GM13977 (cell line): ENCODE results near the gene SAMSN1.
A peak's percentile ranks its signal among the peaks of the same experiment; 100 is the strongest.

Source experiments
- DNase-seq: peaks from one replicate; pipeline ENCODE4 v3.0.0; 2012; ENCODE audit warnings: low spot score
- CTCF ChIP-seq: IDR thresholded peaks from 2 replicates; pipeline ENCODE4 v1.5.1; 2012; ENCODE audit warnings: mild to moderate bottlenecking, control low read depth; ENCODE audit not compliant: insufficient read depth; ENCODE audit errors: extremely low read depth, missing control alignments
- in situ Hi-C: fragments of 300-500 bp; cut with MboI; formaldehyde crosslinking; loops from one replicate; pipeline ENCODE4 v1.12.0; 2022; ENCODE audit warnings: low sequenced_read_pairs, low pct_unique_long_range_greater_than_20kb, mixed read lengths, inconsistent platforms; ENCODE audit not compliant: unreplicated experiment

The SAMSN1 gene

GRCh38 chr21:14589855-14590563 is 43.9 kb upstream of the SAMSN1 start:
- in situ Hi-C loops, result no loop called here
- TF ChIP-seq CTCF, result no peak
- DNase-seq, result peak; percentile 11

- in situ Hi-C loops, result no loop called here
- no peak for TF ChIP-seq CTCF
- DNase-seq, result no peak
Measured at GRCh38 chr21:14587266-14587665, 41.2 kb upstream of the SAMSN1 start.

GRCh38 chr21:14585122-14585521 is 39.0 kb upstream of the SAMSN1 start:
- DNase-seq, result no peak
- no peak for TF ChIP-seq CTCF
- in situ Hi-C loops, result no loop called here

- TF ChIP-seq CTCF, result no peak
- DNase-seq, result no peak
- in situ Hi-C loops, result no loop called here
Measured at GRCh38 chr21:14584357-14585095, 38.4 kb upstream of the SAMSN1 start.

GRCh38 chr21:14583629-14584255 is 37.6 kb upstream of the SAMSN1 start:
- in situ Hi-C loops, result no loop called here
- no peak for TF ChIP-seq CTCF
- DNase-seq, result no peak

- no peak for DNase-seq
- TF ChIP-seq CTCF, result no peak
- in situ Hi-C loops, result no loop called here
Measured at GRCh38 chr21:14582934-14583628, 37.0 kb upstream of the SAMSN1 start.
